VCaP (cell line): ENCODE measurements around the gene STK39.

Source experiments
- H3K27ac ChIP-seq: fragments of 450-650 bp; 2 replicates; pipeline ENCODE4 v1.5.1; 2017
- CTCF ChIP-seq: fragments of 450-650 bp; conservative IDR thresholded peaks from 2 replicates; pipeline ENCODE4 v1.5.1; 2017; ENCODE audit warnings: mild to moderate bottlenecking, moderate library complexity

Gene STK39

GRCh38 chr2:168171059-168171762 lies 76.2 kb downstream of the STK39 start:
- no peak for TF ChIP-seq CTCF

GRCh38 chr2:168169097-168169745 lies 78.2 kb downstream of the STK39 start:
- H3K27ac ChIP-seq = no peak overlapping the region
- no peak for TF ChIP-seq CTCF

More at GRCh38 chr2:168171059-168171762, 76.2 kb downstream of the STK39 start:
- no peak overlapping the region for H3K27ac ChIP-seq

- H3K27ac ChIP-seq = no peak overlapping the region
Observed at GRCh38 chr2:168167511-168168263, 79.7 kb downstream of the STK39 start.

GRCh38 chr2:168166902-168167510 lies 80.4 kb downstream of the STK39 start:
- TF ChIP-seq CTCF = no peak
- no peak overlapping the region for H3K27ac ChIP-seq

More at GRCh38 chr2:168167511-168168263, 79.7 kb downstream of the STK39 start:
- TF ChIP-seq CTCF = no peak

GRCh38 chr2:168165985-168166901 lies 81.2 kb downstream of the STK39 start:
- no peak for TF ChIP-seq CTCF
- no peak overlapping the region for H3K27ac ChIP-seq

- no peak for TF ChIP-seq CTCF
Observed at GRCh38 chr2:168165397-168165796, 82.0 kb downstream of the STK39 start.

More at GRCh38 chr2:168165397-168165796, 82.0 kb downstream of the STK39 start:
- no peak overlapping the region for H3K27ac ChIP-seq
